Karpas-422 (cell line): Measurements from ENCODE around the gene SEMA3A. TPM values are rescaled to one million over a fixed set of nuclear protein-coding genes. Genes with fewer than 3 reads are reported as not detected.

ENCODE experiments used
- DNase-seq: peaks from one replicate; pipeline ENCODE4 v3.0.0-alpha.2; 2015
- H2AFZ ChIP-seq: fragments of 200-600 bp; sonication (generic); 2 replicates; pipeline ENCODE4 v1.6.1; 2014; ENCODE audit warnings: antibody characterized with exemption, low read length, mixed read lengths
- H3K27ac ChIP-seq: fragments of 200-600 bp; sonication (generic); 2 replicates; pipeline ENCODE4 v1.5.1; 2014; ENCODE audit warnings: mild to moderate bottlenecking, low read length, moderate library complexity
- H3K27me3 ChIP-seq: fragments of 200-600 bp; sonication (generic); 2 replicates; pipeline ENCODE4 v1.6.1; 2014; ENCODE audit warnings: low read length, mixed read lengths
- H3K36me3 ChIP-seq: fragments of 200-600 bp; sonication (generic); 2 replicates; pipeline ENCODE4 v1.6.1; 2014; ENCODE audit warnings: low read length, mixed read lengths; ENCODE audit not compliant: insufficient read depth
- H3K4me1 ChIP-seq: fragments of 200-600 bp; sonication (generic); 2 replicates; pipeline ENCODE4 v1.6.1; 2014; ENCODE audit warnings: mild to moderate bottlenecking, low read length, mixed read lengths
- H3K4me2 ChIP-seq: fragments of 200-600 bp; sonication (generic); 2 replicates; pipeline ENCODE4 v1.6.1; 2014; ENCODE audit warnings: low read length, low read depth, mild to moderate bottlenecking; ENCODE audit not compliant: poor library complexity, severe bottlenecking
- H3K4me3 ChIP-seq: fragments of 200-600 bp; sonication (generic); 2 replicates; pipeline ENCODE4 v1.5.1; 2014; ENCODE audit warnings: mild to moderate bottlenecking, antibody characterized with exemption, low read length, mixed read lengths
- H3K79me2 ChIP-seq: fragments of 200-600 bp; sonication (generic); 2 replicates; pipeline ENCODE4 v1.6.1; 2014; ENCODE audit warnings: mild to moderate bottlenecking, low read length, mixed read lengths
- H3K9ac ChIP-seq: fragments of 200-600 bp; sonication (generic); 2 replicates; pipeline ENCODE4 v1.6.0; 2014; ENCODE audit warnings: low read length
- H3K9me2 ChIP-seq: fragments of 200-600 bp; sonication (generic), shearing (Covaris generic); replicated peaks from 2 replicates; pipeline ENCODE4 v1.6.0; 2014; ENCODE audit warnings: mild to moderate bottlenecking, low read length, moderate library complexity; ENCODE audit not compliant: insufficient read depth
- H3K9me3 ChIP-seq: fragments of 300-700, 200-600 bp; sonication (generic); 2 replicates; pipeline ENCODE4 v1.6.1; 2014; ENCODE audit warnings: low read length, mixed read lengths
- H4K20me1 ChIP-seq: fragments of 200-600 bp; sonication (generic); 2 replicates; pipeline ENCODE4 v1.6.1; 2014; ENCODE audit warnings: mild to moderate bottlenecking, antibody characterized with exemption, low read length, low read depth; ENCODE audit not compliant: insufficient read depth
- total RNA-seq: library from RNA; depleted of rRNA; stranded (reverse); fragments of >200 nt; shearing (Covaris generic); gene quantifications from 2 replicates; pipeline ENCODE4 v1.2.3, GENCODE V29; 2014; ENCODE audit warnings: low replicate concordance

Gene SEMA3A
- total RNA-seq, 1 experiment from 2014 or later = not detected

DNA sequence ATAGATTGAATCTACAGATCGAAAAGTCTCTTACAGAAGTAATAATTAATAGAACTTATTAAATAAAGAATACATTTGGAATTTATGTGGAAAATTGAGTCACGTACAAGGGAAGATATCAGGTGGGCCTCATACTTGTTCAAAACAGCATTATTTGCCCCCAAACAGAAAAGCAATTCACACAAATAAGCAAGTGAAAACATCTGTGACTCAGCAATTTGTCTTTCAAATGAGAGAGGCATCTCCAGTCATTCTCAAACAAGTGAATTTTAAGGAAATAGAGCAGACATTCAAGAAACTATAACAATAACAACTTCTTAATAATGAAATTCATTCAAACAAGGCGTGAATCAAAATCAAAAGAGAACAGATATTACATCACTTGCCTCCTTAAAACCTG lies 50.1 kb downstream of the SEMA3A start:
- DNase-seq = no peak
- Histone ChIP-seq H3K4me3 (no peak overlapping the region), H3K9ac (no peak overlapping the region), H4K20me1 (no peaks in the 10 kb centered on the region), H3K4me2 (no peak overlapping the region), H3K79me2 (no peaks in the 10 kb centered on the region), H2AFZ (no peak overlapping the region), H3K9me2 (no peaks in the 10 kb centered on the region), H3K36me3 (no peaks in the 10 kb centered on the region), H3K4me1 (no peaks in the 10 kb centered on the region), H3K27ac (no peak overlapping the region), H3K9me3 (peaks cover 46% of the 10 kb centered on the region), H3K27me3 (no peaks in the 10 kb centered on the region)

DNA sequence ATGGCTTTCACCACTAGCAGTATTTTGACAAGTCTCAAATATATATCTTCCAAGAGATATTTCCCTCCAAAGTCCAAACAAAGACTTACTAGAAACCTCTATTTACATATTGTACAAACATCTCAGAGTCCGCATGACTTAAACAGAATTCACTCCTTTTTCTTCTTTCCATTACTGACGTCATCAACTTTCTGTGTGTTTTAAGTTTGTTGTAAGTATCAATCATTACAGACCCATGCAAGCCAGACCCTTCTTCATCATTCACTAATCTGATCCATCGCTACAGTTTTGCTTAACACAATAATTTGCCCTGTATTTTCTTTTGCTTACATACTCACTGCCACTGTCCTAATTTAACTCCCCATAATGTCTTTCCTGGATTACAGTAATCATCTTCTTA lies 51.9 kb downstream of the SEMA3A start:
- H3K4me1 ChIP-seq = no peaks in the 10 kb centered on the region
- peaks cover 37% of the 10 kb centered on the region for H3K9me3 ChIP-seq
- H3K9ac ChIP-seq = no peak overlapping the region
- H4K20me1 ChIP-seq = no peaks in the 10 kb centered on the region
- no peak overlapping the region for H3K4me2 ChIP-seq
- H3K27me3 ChIP-seq = no peaks in the 10 kb centered on the region
- H3K36me3 ChIP-seq = no peaks in the 10 kb centered on the region
- H3K79me2 ChIP-seq = no peaks in the 10 kb centered on the region
- no peaks in the 10 kb centered on the region for H3K9me2 ChIP-seq
- no peak overlapping the region for H3K27ac ChIP-seq
- no peak overlapping the region for H2AFZ ChIP-seq
- no peak for DNase-seq
- H3K4me3 ChIP-seq = no peak overlapping the region

DNA sequence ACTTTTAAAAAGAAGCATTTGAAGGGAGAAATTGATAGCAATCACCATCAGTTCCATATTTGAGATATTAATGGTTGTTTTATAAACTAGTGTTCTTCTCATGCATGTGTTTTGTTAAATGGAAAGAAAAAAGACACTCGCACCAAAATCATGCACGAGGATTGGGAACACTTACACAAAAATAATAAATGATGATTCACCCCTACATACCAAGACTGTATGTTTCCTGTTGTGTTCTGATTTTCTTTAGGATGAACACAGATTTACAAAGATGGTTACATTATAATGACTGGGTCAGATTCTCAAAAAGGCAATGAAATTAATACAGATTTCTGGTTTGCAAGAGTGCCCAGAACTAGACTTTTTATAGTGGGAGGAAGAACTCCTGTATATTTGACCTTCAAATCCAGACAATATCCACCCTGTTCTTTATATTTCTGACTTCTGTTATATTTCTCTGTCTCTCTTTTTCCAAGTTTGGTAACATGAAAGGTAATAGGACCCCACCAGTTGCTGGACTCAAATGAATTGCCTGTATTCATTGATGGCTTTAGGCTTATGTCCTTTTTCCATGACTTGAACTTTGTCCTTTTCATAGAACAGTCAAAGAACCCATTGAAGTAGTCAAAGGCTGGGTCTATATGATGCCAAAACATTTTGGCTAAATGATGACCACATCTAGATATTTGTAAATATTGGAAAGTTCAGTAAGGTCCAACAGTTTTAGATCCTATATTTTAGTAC lies 54.4 kb downstream of the SEMA3A start:
- no peaks in the 10 kb centered on the region for H3K79me2 ChIP-seq
- no peak for DNase-seq
- peaks cover 28% of the 10 kb centered on the region for H3K9me3 ChIP-seq
- H3K9ac ChIP-seq = no peak overlapping the region
- H3K4me2 ChIP-seq = no peak overlapping the region
- no peaks in the 10 kb centered on the region for H4K20me1 ChIP-seq
- H3K4me3 ChIP-seq = no peak overlapping the region
- no peaks in the 10 kb centered on the region for H3K9me2 ChIP-seq
- no peak overlapping the region for H2AFZ ChIP-seq
- H3K27ac ChIP-seq = no peak overlapping the region
- H3K4me1 ChIP-seq = no peaks in the 10 kb centered on the region
- H3K27me3 ChIP-seq = no peaks in the 10 kb centered on the region
- H3K36me3 ChIP-seq = no peaks in the 10 kb centered on the region

DNA sequence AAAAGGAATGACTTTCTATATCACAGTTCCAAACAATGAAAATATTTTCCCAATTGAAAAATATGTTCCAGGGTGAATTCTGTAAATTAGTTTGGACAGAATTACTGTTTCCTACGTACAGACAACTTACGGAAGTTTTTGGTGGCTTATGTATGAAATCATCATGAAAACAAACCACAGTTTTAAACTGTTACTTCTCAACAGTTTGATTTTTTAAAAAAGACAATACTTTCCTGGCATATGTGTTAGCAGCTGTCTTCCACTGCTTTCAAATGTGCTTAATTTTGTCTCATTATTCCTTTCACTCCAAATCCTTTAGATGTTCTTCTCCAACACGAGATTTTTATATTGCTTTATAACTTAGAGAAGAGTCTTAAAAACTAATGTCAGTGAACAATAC lies 56.2 kb downstream of the SEMA3A start:
- Histone ChIP-seq H2AFZ (no peak overlapping the region), H3K9me3 (peaks cover 31% of the 10 kb centered on the region), H3K9ac (no peak overlapping the region), H3K9me2 (no peaks in the 10 kb centered on the region), H3K4me2 (no peak overlapping the region), H3K27ac (no peak overlapping the region), H3K36me3 (no peaks in the 10 kb centered on the region), H3K79me2 (no peaks in the 10 kb centered on the region), H4K20me1 (no peaks in the 10 kb centered on the region), H3K27me3 (no peaks in the 10 kb centered on the region), H3K4me1 (no peaks in the 10 kb centered on the region), H3K4me3 (no peak overlapping the region)
- no peak for DNase-seq

DNA sequence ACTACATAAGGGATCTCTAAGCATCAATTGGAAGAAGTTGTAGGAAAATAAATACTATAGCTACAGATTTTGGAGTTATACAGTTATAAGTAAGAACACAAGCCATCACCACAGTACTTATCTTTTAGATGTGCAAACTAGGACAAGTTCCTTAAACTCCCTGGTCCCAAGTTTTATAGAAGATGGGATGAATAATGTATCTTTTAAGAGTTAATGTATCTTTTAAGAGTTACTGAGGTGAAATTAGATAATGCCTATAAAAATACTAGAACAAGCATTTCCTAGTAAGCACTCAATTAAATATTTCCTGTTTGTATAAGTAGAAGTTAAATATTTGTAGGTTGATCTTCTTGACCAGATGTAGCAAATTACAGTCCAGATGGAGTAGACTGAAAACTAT lies 56.8 kb downstream of the SEMA3A start:
- Histone ChIP-seq H4K20me1 (no peaks in the 10 kb centered on the region), H3K4me1 (no peaks in the 10 kb centered on the region), H3K9me2 (no peaks in the 10 kb centered on the region), H3K27ac (no peak overlapping the region), H3K4me2 (no peak overlapping the region), H3K9ac (no peak overlapping the region), H3K36me3 (no peaks in the 10 kb centered on the region), H3K27me3 (no peaks in the 10 kb centered on the region), H3K9me3 (peaks cover 32% of the 10 kb centered on the region), H3K4me3 (no peak overlapping the region), H2AFZ (no peak overlapping the region), H3K79me2 (no peaks in the 10 kb centered on the region)
- DNase-seq = no peak

DNA sequence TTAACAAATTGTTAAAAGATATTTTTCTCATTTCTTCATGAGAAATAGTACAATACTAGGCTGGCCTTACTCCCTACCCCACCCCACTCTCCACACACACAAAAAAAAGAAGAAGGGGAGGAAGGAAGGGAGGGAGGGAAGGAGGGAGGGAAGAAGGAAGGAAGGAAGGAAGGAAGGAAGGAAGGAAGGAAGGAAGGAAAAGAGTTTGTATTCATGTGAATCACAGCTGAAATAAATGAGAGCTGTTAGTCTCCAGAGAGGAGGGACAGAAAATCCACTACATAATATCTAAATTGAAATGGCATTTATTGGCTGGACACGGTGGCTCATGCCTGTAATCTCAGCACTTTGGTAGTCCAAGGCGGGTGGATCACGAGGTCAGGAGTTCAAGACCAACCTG lies 57.8 kb downstream of the SEMA3A start:
- Histone ChIP-seq H3K4me1 (no peaks in the 10 kb centered on the region), H3K27me3 (no peaks in the 10 kb centered on the region), H3K9me3 (peaks cover 24% of the 10 kb centered on the region), H3K36me3 (no peaks in the 10 kb centered on the region), H3K4me3 (no peak overlapping the region), H3K79me2 (no peaks in the 10 kb centered on the region), H4K20me1 (no peaks in the 10 kb centered on the region), H3K9me2 (no peaks in the 10 kb centered on the region), H3K4me2 (no peak overlapping the region), H3K9ac (no peak overlapping the region), H3K27ac (no peak overlapping the region), H2AFZ (no peak overlapping the region)
- no peak for DNase-seq

DNA sequence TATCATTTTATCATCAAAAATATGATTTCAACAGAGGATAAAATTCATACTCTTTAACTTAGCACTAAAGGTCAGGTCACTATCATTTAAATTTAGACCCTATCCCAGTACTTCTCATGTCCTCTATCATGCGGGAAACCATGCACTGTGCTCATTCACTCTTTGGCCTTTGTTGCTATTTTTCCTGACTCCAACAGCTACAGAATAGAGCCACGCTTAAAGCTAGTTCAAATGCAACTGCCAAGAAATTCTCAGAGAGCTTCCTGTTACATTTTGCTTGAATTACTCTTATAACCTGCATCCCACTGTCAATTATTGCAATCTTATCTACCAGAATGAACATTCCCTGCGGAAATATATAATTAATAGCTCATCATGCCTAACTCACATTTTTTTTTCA lies 58.3 kb downstream of the SEMA3A start:
- H3K36me3 ChIP-seq = no peaks in the 10 kb centered on the region
- no peak overlapping the region for H3K4me2 ChIP-seq
- no peaks in the 10 kb centered on the region for H3K4me1 ChIP-seq
- no peak overlapping the region for H2AFZ ChIP-seq
- H3K9ac ChIP-seq = no peak overlapping the region
- no peak overlapping the region for H3K4me3 ChIP-seq
- H3K79me2 ChIP-seq = no peaks in the 10 kb centered on the region
- H3K27me3 ChIP-seq = no peaks in the 10 kb centered on the region
- no peak for DNase-seq
- H3K9me3 ChIP-seq = peaks cover 20% of the 10 kb centered on the region
- no peak overlapping the region for H3K27ac ChIP-seq
- no peaks in the 10 kb centered on the region for H3K9me2 ChIP-seq
- no peaks in the 10 kb centered on the region for H4K20me1 ChIP-seq

DNA sequence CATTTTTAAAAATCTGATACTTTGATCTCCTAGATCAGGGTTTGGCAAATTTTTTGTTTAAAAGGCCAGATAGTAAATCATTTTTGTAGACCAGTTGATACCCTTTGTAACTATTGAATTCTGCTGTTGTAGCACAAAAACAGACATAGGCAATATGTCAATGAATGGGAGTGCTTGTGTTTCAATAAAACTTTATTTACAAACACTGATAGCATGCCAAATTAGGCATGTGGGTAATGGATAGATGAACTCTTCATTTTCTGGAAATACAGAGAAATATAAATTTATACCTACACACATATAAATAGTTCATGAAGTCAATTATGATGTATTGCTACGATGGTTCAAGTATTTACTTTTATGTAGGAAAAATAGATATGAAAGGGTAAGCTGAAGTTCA lies 60.4 kb downstream of the SEMA3A start:
- Histone ChIP-seq H3K36me3 (no peaks in the 10 kb centered on the region), H2AFZ (no peak overlapping the region), H3K9me2 (no peaks in the 10 kb centered on the region), H3K9ac (no peak overlapping the region), H3K9me3 (peaks cover 17% of the 10 kb centered on the region; the same call in 1 of the 2 replicates), H3K27ac (no peak overlapping the region), H3K79me2 (no peaks in the 10 kb centered on the region), H3K4me2 (no peak overlapping the region), H3K4me1 (no peaks in the 10 kb centered on the region), H3K4me3 (no peak overlapping the region), H3K27me3 (no peaks in the 10 kb centered on the region), H4K20me1 (no peaks in the 10 kb centered on the region)
- DNase-seq = no peak
